Measurements from ENCODE around the gene PCDHGA1.

GRCh38 chr5:141522301-141522700 is 192.0 kb downstream of the PCDHGA1 start:
- no peak for TF ChIP-seq YY1 (tag by site-specific recombination; IDR thresholded peaks at IDR 0.05)
- no peak for TF ChIP-seq ZNF341 (tag by site-specific recombination; IDR thresholded peaks at IDR 0.05; ENCODE audit: low read depth)
- TF ChIP-seq CTCF (tag by site-specific recombination; IDR thresholded peaks at IDR 0.05), result no peak
- no peak for TF ChIP-seq ZNF555 (tag by site-specific recombination; conservative IDR thresholded peaks at IDR 0.05)
- no peak for TF ChIP-seq TRIM28 (IDR thresholded peaks at IDR 0.05; ENCODE audit: borderline replicate concordance, low read length)
- TF ChIP-seq ZFP41 (tag by site-specific recombination; IDR thresholded peaks at IDR 0.05; ENCODE audit: borderline replicate concordance), result no peak
- TF ChIP-seq ZNF292 (tag by site-specific recombination; IDR thresholded peaks at IDR 0.05; ENCODE audit: borderline replicate concordance, low read depth), result no peak
- TF ChIP-seq ZBTB11 (tag by site-specific recombination; conservative IDR thresholded peaks at IDR 0.05; ENCODE audit: low read depth), result no peak
- TF ChIP-seq ZNF658 (tag by site-specific recombination; IDR thresholded peaks at IDR 0.05), result no peak
- no peak for TF ChIP-seq ZNF274 (IDR thresholded peaks at IDR 0.05; ENCODE audit: low read length)
- TF ChIP-seq ZNF274 (tag by site-specific recombination; IDR thresholded peaks at IDR 0.05; ENCODE audit: borderline replicate concordance), result no peak
- TF ChIP-seq PRDM10 (tag by site-specific recombination; IDR thresholded peaks at IDR 0.05), result no peak
- no peak for TF ChIP-seq ZNF174 (tag by site-specific recombination; IDR thresholded peaks at IDR 0.05)
- no peak for TF ChIP-seq ZNF76 (tag by site-specific recombination; IDR thresholded peaks at IDR 0.05; ENCODE audit: borderline replicate concordance, low read depth)
